HepG2 (cell line): ENCODE measurements around the gene KATNBL1. TPM values are rescaled to one million over a fixed set of nuclear protein-coding genes. Genes with fewer than 3 reads are reported as not detected.
A peak's percentile ranks its signal among the peaks of the same experiment; 100 is the strongest.

Experiments
- ETV5 ChIP-seq: IDR thresholded peaks from 2 replicates; pipeline ENCODE4 v1.6.1; 2018; ENCODE audit warnings: missing biosample characterization, missing genetic modification reagents, inconsistent platforms, borderline replicate concordance
- FOSL1 ChIP-seq: sonication (generic); formaldehyde crosslinking; IDR thresholded peaks from 2 replicates; pipeline ENCODE4 v1.9.0; 2021; ENCODE audit warnings: missing genetic modification reagents, borderline replicate concordance
- GPN1 ChIP-seq: sonication (generic); formaldehyde crosslinking; IDR thresholded peaks from 2 replicates; pipeline ENCODE4 v1.5.1; 2020; ENCODE audit warnings: missing genetic modification reagents, borderline replicate concordance
- HOXA5 ChIP-seq: sonication (generic); formaldehyde crosslinking; IDR thresholded peaks from 2 replicates; pipeline ENCODE4 v1.4.0; 2020; ENCODE audit warnings: missing genetic modification reagents
- HOXA7 ChIP-seq: sonication (generic); formaldehyde crosslinking; IDR thresholded peaks from 2 replicates; pipeline ENCODE4 v1.8.1; 2022; ENCODE audit warnings: mild to moderate bottlenecking, missing genetic modification reagents, moderate library complexity
- KLF9 ChIP-seq: IDR thresholded peaks from 2 replicates; pipeline ENCODE4 v1.6.1; 2016; ENCODE audit warnings: low read depth
- MAFG ChIP-seq: sonication (generic); formaldehyde crosslinking; IDR thresholded peaks from 2 replicates; pipeline ENCODE4 v1.5.1; 2020; ENCODE audit warnings: mild to moderate bottlenecking, missing genetic modification reagents
- MLLT10 ChIP-seq: sonication (generic); formaldehyde crosslinking; IDR thresholded peaks from 2 replicates; pipeline ENCODE4 v1.4.0; 2020; ENCODE audit warnings: missing genetic modification reagents
- NCOA5 ChIP-seq: sonication (generic); formaldehyde crosslinking; IDR thresholded peaks from 2 replicates; pipeline ENCODE4 v1.4.0; 2020; ENCODE audit warnings: missing genetic modification reagents
- PAF1 ChIP-seq: IDR thresholded peaks from 2 replicates; pipeline ENCODE4 v1.6.1; 2016; ENCODE audit warnings: missing genetic modification reagents, missing compliant biosample characterization
- RELA ChIP-seq: sonication (generic); formaldehyde crosslinking; IDR thresholded peaks from 2 replicates; pipeline ENCODE4 v1.4.0; 2020; ENCODE audit warnings: missing genetic modification reagents
- SUZ12 ChIP-seq: fragments of 150-350 bp; IDR thresholded peaks from 2 replicates; pipeline ENCODE4 v1.6.1; 2014; ENCODE audit warnings: low read depth, low read length
- ZFP90 ChIP-seq: sonication (generic); formaldehyde crosslinking; IDR thresholded peaks from 2 replicates; pipeline ENCODE4 v1.8.0; 2022; ENCODE audit warnings: missing genetic modification reagents, mild to moderate bottlenecking, inconsistent platforms, borderline replicate concordance
- ZNF3 ChIP-seq: IDR thresholded peaks from 2 replicates; pipeline ENCODE4 v1.7.0; 2017; ENCODE audit warnings: inconsistent platforms
- ZNF556 ChIP-seq: sonication (generic); formaldehyde crosslinking; IDR thresholded peaks from 2 replicates; pipeline ENCODE4 v1.4.0; 2020; ENCODE audit warnings: mild to moderate bottlenecking, missing genetic modification reagents, borderline replicate concordance
- ZNF703 ChIP-seq: sonication (generic); formaldehyde crosslinking; IDR thresholded peaks from 2 replicates; pipeline ENCODE4 v1.5.1; 2020; ENCODE audit warnings: missing genetic modification reagents, mild to moderate bottlenecking, moderate library complexity, borderline replicate concordance
- ZNF749 ChIP-seq: sonication (generic); formaldehyde crosslinking; IDR thresholded peaks from 2 replicates; pipeline ENCODE4 v1.8.0; 2022; ENCODE audit warnings: mild to moderate bottlenecking, missing genetic modification reagents, moderate library complexity, borderline replicate concordance
- ZNF776 ChIP-seq: sonication (generic); formaldehyde crosslinking; IDR thresholded peaks from 2 replicates; pipeline ENCODE4 v1.4.0; 2020; ENCODE audit warnings: mild to moderate bottlenecking, missing genetic modification reagents
- ZSCAN30 ChIP-seq: sonication (generic); formaldehyde crosslinking; IDR thresholded peaks from 2 replicates; pipeline ENCODE4 v1.5.0; 2020; ENCODE audit warnings: mild to moderate bottlenecking, missing genetic modification reagents
- polyA plus RNA-seq, 8 experiments: library from polyadenylated mRNA; depleted of rRNA in 3 of 8; stranded (reverse) in 7 of 8; unstranded in 1 of 8; fragments of >200 nt; fragmentation: Illumina TruSeq in 4 of 8; extraction: Trizol in 4 of 8; gene quantifications; 2 replicates each; pipeline versions ENCODE4 v1.2.1 to v1.2.3, GENCODE V29; 2011 to 2016; ENCODE audit warnings: low read depth in 4 of 8, missing spikeins in 1 of 8, mixed read lengths in 1 of 8; ENCODE audit not compliant: insufficient read depth in 1 of 8
- total RNA-seq, 5 experiments: library from RNA; depleted of rRNA; stranded (reverse); fragments of >200 nt; fragmentation: Illumina TruSeq; extraction: Trizol; gene quantifications; 2 replicates each; pipeline ENCODE4 v1.2.3, GENCODE V29; 2016; ENCODE audit warnings: low read depth in 1 of 5
- TF ChIP-seq, protein P1 (sequence below): sonication (generic); formaldehyde crosslinking; IDR thresholded peaks from 2 replicates; pipeline ENCODE4 v1.4.0; 2020; ENCODE audit warnings: missing genetic modification reagents
- TF ChIP-seq, protein P2 (sequence below): sonication (generic); formaldehyde crosslinking; conservative IDR thresholded peaks from 2 replicates; pipeline ENCODE4 v1.4.0; 2020; ENCODE audit warnings: missing genetic modification reagents
- TF ChIP-seq, protein P3 (sequence below): sonication (generic); formaldehyde crosslinking; IDR thresholded peaks from 2 replicates; pipeline ENCODE4 v1.4.0; 2020; ENCODE audit warnings: mild to moderate bottlenecking, missing genetic modification reagents, borderline replicate concordance

Gene KATNBL1
- total and polyA plus RNA-seq, 2 of the 13 experiments (the other 11 are each of a cell fraction or from before 2014, with no cell fraction given), result 23.4 to 42.8 TPM

DNA sequence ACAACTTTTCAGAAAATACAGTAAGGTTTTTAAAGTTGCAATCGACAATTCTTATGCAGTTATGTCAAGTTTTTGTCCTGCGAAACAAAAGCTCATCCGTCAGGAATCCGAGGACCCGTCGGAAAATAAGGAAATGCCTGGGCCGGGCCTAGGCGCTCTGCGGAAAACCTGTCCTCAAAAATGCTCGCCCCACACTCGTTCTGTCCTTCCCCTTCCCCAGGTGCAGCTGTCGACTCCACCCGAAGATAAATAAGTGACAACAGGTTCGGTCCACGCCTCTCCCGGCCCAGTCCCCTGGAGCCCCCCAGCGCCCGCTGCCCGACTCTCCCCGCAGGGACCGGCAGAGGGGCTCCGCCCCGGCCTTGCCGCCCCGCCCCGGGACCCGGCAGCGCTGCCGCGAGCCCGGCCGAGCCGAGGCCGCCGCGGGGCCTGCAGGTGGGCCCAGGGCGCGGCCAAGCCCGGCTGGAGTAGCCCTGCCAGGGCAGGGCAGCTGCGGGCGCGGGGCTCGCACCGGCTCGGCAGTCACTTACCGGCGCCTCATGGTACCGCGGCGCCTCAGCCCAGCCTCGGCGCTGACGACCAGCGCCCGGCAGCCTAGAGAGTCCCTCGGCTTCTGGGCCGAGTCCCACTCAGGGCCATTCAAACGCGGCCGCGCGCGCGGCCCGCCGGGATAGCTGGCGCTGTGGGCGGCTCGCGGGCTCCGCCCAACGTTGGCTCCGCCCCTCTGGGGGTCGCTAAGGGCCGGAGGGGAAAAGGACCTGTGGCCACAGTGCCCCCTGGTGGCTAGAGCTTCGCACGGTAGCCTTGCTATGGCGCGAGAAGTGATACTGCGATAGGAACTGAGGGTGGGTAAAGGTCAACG lies at the start of gene KATNBL1 (continued):
- TF ChIP-seq SUZ12 (no peak), ZNF556 (no peak), PAF1 (CRISPR knock-in tag) (no peak), ZNF776 (CRISPR knock-in tag) (peak; percentile 40; the same call in 1 of the 2 replicates), GPN1 (no peak), ZNF3 (CRISPR knock-in tag) (no peak), ZNF703 (CRISPR knock-in tag) (no peak), ZFP90 (CRISPR knock-in tag) (peak; percentile 40; the same call in 1 of the 2 replicates), MLLT10 (CRISPR knock-in tag) (no peak), FOSL1 (CRISPR knock-in tag) (no peak), ZSCAN30 (CRISPR knock-in tag) (no peak), KLF9 (CRISPR knock-in tag) (no peak; the same call in 1 of the 2 replicates), ETV5 (CRISPR knock-in tag) (peak; percentile 55; the same call in 1 of the 2 replicates), HOXA7 (CRISPR knock-in tag) (no peak), RELA (CRISPR knock-in tag) (0 out of 2 replicates have a peak, but pooled peaks have one; percentile 32), HOXA5 (no peak), ZNF749 (peak; percentile 80; the same call in 1 of the 2 replicates), NCOA5 (CRISPR knock-in tag) (no peak), MAFG (CRISPR knock-in tag) (no peak)
- TF ChIP-seq, protein P1, sequence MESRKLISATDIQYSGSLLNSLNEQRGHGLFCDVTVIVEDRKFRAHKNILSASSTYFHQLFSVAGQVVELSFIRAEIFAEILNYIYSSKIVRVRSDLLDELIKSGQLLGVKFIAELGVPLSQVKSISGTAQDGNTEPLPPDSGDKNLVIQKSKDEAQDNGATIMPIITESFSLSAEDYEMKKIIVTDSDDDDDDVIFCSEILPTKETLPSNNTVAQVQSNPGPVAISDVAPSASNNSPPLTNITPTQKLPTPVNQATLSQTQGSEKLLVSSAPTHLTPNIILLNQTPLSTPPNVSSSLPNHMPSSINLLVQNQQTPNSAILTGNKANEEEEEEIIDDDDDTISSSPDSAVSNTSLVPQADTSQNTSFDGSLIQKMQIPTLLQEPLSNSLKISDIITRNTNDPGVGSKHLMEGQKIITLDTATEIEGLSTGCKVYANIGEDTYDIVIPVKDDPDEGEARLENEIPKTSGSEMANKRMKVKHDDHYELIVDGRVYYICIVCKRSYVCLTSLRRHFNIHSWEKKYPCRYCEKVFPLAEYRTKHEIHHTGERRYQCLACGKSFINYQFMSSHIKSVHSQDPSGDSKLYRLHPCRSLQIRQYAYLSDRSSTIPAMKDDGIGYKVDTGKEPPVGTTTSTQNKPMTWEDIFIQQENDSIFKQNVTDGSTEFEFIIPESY (CRISPR knock-in tag), result 0 out of 2 replicates have a peak, but pooled peaks have one; percentile 49
- TF ChIP-seq, protein P2, sequence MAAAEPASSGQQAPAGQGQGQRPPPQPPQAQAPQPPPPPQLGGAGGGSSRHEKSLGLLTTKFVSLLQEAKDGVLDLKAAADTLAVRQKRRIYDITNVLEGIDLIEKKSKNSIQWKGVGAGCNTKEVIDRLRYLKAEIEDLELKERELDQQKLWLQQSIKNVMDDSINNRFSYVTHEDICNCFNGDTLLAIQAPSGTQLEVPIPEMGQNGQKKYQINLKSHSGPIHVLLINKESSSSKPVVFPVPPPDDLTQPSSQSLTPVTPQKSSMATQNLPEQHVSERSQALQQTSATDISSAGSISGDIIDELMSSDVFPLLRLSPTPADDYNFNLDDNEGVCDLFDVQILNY, result no peak; the same call in 1 of the 2 replicates
- TF ChIP-seq, protein P3, sequence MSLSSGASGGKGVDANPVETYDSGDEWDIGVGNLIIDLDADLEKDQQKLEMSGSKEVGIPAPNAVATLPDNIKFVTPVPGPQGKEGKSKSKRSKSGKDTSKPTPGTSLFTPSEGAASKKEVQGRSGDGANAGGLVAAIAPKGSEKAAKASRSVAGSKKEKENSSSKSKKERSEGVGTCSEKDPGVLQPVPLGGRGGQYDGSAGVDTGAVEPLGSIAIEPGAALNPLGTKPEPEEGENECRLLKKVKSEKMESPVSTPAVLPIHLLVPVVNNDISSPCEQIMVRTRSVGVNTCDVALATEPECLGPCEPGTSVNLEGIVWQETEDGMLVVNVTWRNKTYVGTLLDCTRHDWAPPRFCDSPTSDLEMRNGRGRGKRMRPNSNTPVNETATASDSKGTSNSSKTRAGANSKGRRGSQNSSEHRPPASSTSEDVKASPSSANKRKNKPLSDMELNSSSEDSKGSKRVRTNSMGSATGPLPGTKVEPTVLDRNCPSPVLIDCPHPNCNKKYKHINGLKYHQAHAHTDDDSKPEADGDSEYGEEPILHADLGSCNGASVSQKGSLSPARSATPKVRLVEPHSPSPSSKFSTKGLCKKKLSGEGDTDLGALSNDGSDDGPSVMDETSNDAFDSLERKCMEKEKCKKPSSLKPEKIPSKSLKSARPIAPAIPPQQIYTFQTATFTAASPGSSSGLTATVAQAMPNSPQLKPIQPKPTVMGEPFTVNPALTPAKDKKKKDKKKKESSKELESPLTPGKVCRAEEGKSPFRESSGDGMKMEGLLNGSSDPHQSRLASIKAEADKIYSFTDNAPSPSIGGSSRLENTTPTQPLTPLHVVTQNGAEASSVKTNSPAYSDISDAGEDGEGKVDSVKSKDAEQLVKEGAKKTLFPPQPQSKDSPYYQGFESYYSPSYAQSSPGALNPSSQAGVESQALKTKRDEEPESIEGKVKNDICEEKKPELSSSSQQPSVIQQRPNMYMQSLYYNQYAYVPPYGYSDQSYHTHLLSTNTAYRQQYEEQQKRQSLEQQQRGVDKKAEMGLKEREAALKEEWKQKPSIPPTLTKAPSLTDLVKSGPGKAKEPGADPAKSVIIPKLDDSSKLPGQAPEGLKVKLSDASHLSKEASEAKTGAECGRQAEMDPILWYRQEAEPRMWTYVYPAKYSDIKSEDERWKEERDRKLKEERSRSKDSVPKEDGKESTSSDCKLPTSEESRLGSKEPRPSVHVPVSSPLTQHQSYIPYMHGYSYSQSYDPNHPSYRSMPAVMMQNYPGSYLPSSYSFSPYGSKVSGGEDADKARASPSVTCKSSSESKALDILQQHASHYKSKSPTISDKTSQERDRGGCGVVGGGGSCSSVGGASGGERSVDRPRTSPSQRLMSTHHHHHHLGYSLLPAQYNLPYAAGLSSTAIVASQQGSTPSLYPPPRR (CRISPR knock-in tag), result no peak
